NCI-H1092 (cell line): ENCODE measurements around the gene PCDHA3.
"Not testable (repeated sequence)": the region's sequence is repeated elsewhere in the genome, so short reads cannot be mapped to it uniquely, and the experiment has no call there.

Source experiments
- DNase-seq: peaks from one replicate; lab custom pipeline; 2025; lab: John Stamatoyannopoulos, UW

Gene PCDHA3

DNA sequence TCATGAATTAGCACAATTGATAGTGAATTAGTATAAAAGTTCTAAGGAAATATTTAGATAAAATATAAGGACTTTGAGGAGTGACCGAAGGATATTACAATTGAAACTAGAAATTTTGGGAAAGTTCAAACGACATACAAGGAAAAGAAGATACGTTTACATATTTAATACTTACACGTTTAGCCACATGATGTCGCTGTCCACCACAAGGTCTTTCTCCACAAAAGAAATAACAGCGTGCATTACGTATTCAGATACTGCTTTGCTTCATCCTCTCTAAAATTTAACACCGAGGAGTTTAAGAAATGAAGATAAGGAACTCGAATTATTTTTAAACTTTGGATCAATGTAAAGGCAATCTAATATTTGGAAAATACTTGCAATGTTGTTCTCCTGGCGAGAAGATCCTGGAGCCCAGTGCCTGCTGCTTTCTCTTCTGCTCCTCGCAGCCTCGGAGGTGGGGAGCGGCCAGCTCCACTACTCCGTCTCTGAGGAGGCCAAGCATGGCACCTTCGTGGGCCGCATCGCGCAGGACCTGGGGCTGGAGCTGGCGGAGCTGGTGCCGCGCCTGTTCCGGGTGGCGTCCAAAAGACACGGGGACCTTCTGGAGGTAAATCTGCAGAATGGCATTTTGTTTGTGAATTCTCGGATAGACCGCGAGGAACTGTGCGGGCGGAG lies at the start of gene PCDHA3:
PCDHA3 (plus strand) TSS at position 242 of the 678 bp plus-strand sequence.
- DNase-seq = no peak

- no peak for DNase-seq
Measured at GRCh38 chr5:140753561-140753960, 47.3 kb upstream of the PCDHA3 start.

DNA sequence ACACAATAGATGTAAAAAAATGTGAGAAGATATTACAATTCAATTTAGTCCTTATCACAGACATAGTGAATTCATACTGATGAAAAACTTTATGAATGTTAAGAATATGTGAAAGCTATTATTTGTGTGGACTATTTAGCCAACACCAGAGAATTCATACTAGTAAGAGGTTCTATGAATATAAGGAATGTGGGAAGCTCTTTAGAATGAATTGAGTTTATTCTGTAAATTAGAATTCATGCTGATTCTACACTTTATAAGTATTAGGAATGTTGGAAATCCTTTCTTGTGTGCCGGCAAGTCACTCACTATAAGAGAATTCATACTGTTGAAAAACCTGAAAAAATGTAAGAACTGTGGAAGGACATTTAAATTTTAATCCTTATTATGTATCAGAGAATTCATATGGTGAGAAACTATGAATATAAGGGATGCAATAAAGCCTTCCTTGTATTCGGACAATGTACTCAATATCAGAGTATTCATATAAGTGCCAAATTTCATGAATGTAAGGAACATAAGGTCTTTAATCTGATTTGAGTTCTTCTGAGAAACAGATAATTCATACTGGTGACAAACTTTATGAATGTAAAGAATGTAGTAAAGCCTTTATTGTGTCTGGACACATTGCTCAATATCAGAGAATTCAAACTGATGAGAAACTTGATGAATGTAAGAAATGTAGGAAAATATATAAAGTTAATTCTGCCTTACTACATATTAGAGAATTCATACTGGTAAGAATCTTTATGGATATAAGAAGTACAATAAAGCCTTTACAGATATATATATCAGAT lies 36.5 kb upstream of the PCDHA3 start:
- DNase-seq = no peak

DNA sequence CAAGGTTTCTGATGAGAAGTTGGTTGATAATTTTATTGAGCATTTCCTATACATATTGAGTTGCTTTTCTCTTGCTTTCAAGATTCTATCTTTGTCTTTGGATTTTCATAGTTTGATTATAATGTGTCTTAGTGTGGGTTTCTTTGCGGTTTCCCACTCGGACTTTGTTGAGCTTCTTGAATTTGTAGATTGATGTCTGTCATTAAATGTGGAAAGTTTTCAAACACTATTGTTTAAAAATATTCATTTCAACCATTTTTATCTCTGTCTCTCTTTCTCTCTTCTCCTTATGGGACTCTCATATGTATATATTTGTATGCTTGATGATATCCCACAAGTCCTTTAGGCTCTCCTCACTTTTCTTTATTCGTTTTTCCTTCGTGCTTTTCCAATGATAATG lies 33.4 kb upstream of the PCDHA3 start:
- no peak for DNase-seq

- DNase-seq = no peak
Measured at GRCh38 chr5:140780512-140780911, 20.3 kb upstream of the PCDHA3 start.

GRCh38 chr5:140785905-140786686 lies 14.8 kb upstream of the PCDHA3 start, which contains the start of gene PCDHA1:
TSS of gene PCDHA1 (plus strand) at chr5:140786140.
- no peak for DNase-seq

GRCh38 chr5:140787422-140787821 lies 13.4 kb upstream of the PCDHA3 start:
- not testable (repeated sequence) for DNase-seq

- not testable (repeated sequence) for DNase-seq
Measured at GRCh38 chr5:140787849-140788504, 12.9 kb upstream of the PCDHA3 start.

- no peak for DNase-seq
Measured at GRCh38 chr5:140791089-140791488, 9.8 kb upstream of the PCDHA3 start.

- no peak for DNase-seq
Measured at GRCh38 chr5:140794595-140795258, 6.1 kb upstream of the PCDHA3 start, which contains the start of gene PCDHA2. TSS of gene PCDHA2 (plus strand) at chr5:140794852.

- DNase-seq = no peak
Measured at GRCh38 chr5:140795259-140795641, 5.6 kb upstream of the PCDHA3 start.

- not testable (repeated sequence) for DNase-seq
Measured at GRCh38 chr5:140796072-140796717, 4.7 kb upstream of the PCDHA3 start.

DNA sequence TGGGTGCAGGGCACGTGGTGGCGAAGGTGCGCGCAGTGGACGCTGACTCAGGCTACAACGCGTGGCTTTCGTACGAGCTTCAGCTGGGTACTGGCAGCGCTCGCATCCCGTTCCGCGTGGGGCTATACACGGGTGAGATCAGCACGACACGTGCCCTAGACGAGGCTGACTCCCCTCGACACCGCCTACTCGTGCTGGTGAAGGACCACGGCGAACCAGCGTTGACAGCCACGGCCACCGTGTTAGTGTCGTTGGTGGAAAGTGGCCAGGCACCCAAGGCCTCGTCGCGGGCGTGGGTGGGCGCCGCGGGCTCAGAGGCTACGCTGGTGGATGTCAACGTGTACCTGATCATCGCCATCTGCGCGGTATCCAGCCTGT lies 4.2 kb upstream of the PCDHA3 start:
- no peak for DNase-seq

DNA sequence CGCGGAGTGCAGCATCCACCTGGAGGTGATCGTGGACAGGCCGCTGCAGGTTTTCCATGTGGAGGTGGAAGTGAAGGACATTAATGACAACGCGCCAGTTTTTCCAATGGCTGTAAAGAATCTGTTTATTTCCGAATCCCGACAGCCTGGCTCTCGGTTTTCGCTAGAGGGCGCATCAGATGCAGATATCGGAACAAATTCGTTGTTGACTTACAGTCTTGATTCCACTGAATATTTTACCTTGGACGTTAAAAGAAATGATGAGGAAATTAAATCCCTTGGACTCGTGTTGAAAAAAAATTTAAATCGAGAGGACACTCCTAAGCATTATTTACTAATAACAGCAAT lies 611 bp downstream of the PCDHA3 start:
- DNase-seq = no peak

GRCh38 chr5:140802381-140802780 lies 1.5 kb downstream of the PCDHA3 start:
- DNase-seq = not testable (repeated sequence)

- no peak for DNase-seq
Measured at GRCh38 chr5:140802781-140803271, 2.0 kb downstream of the PCDHA3 start.

GRCh38 chr5:140806834-140807775 lies 6.2 kb downstream of the PCDHA3 start, which contains the start of gene PCDHA4:
TSS of gene PCDHA4 (plus strand) at chr5:140807068.
- peak; percentile 66 for DNase-seq

GRCh38 chr5:140808241-140808888 lies 7.5 kb downstream of the PCDHA3 start:
- DNase-seq = not testable (repeated sequence)

- DNase-seq = no peak
Measured at GRCh38 chr5:140808889-140809291, 8.0 kb downstream of the PCDHA3 start.
